ENCODE measurements around the gene PRKCG. TPM values are rescaled to one million over a fixed set of nuclear protein-coding genes. Genes with fewer than 3 reads are reported as not detected.
A peak's percentile ranks its signal among the peaks of the same experiment; 100 is the strongest.

PRKCG gene
- total and polyA plus RNA-seq, 2 experiments from 2014 or later = 0.18 TPM; not detected in 1

DNA sequence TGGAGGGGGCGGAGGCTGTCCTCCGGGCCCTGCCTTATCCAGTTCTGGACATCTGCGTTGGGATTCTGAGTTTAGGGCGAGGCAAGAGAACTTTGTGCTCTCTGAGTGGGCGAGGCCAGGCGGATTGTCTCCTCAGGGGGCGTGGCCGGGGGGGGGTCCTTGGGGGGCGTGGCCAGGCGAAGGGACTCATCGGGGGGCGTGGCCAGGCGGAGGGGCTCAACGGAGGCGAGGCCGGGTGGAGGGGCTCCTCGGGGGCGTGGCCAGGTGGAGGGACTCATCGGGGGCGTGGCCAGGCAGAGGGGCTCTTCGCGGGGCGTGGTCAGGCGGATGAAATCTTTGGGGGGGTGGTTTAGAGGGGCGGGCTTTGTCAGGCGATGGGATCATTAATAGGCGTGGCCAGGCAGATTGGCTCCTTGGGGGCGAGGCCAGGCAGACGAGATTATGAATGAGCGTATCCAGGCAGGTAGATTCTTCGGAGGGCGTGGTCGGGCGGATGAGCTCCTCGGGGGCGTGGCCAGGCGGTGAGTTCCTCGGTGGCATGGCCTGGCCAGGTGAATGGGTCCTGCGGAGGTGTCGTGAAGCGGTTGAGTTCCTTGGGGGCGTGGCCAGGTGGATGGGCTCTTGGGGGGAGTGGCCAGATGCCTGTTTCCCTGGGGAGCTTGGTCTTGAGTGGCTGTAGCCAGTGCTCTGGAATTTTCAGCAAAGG, 16.8 kb downstream of the PRKCG start:
- H3K4me1 ChIP-seq (ENCODE audit: insufficient read depth) = no peaks in the 10 kb centered on the region
- peaks cover 23% of the 10 kb centered on the region for H3K27me3 ChIP-seq
- 2% methylated on average over 28 of the region's 42 CpGs for WGBS (ENCODE audit: low lambda C conversion rate, missing lambda C conversion rate)
- no peaks in the 10 kb centered on the region for H3K79me2 ChIP-seq
- H2AFZ ChIP-seq = no peak overlapping the region
- no peak overlapping the region for H3K4me2 ChIP-seq
- no peaks in the 10 kb centered on the region for H4K20me1 ChIP-seq (ENCODE audit: insufficient read depth, poor library complexity, severe bottlenecking)
- no peak for TF ChIP-seq CTCF (IDR thresholded peaks at IDR 0.05; ENCODE audit: poor library complexity)
- TF ChIP-seq EZH2phosphoT487 (IDR thresholded peaks at IDR 0.05; ENCODE audit: low read depth, severe bottlenecking, unreplicated experiment) = no peak
- no peak for TF ChIP-seq EZH2 (IDR thresholded peaks at IDR 0.05; ENCODE audit: borderline replicate concordance)
- H3K9me3 ChIP-seq (ENCODE audit: low read depth) = no peaks in the 10 kb centered on the region
- no peak overlapping the region for H3K4me3 ChIP-seq
- no peak for DNase-seq (ENCODE audit: low spot score)
- H3K9me2 ChIP-seq (replicated peaks; ENCODE audit: insufficient read depth) = no peaks in the 10 kb centered on the region
- no peak overlapping the region for H3K27ac ChIP-seq
- no peaks in the 10 kb centered on the region for H3K36me3 ChIP-seq (replicated peaks; ENCODE audit: insufficient read depth, low read depth)

GRCh38 chr19:53900191-53900860, 18.3 kb downstream of the PRKCG start:
- no peak overlapping the region for H3K4me2 ChIP-seq
- 93% methylated on average over 27 of the region's 27 CpGs for WGBS (ENCODE audit: low lambda C conversion rate, missing lambda C conversion rate)
- H3K4me1 ChIP-seq (ENCODE audit: insufficient read depth) = no peaks in the 10 kb centered on the region
- no peak overlapping the region for H3K27ac ChIP-seq
- no peaks in the 10 kb centered on the region for H3K79me2 ChIP-seq
- H2AFZ ChIP-seq = no peak overlapping the region
- DNase-seq (ENCODE audit: low spot score) = peak; percentile 1
- H3K9me3 ChIP-seq (ENCODE audit: low read depth) = no peaks in the 10 kb centered on the region
- TF ChIP-seq EZH2phosphoT487 (IDR thresholded peaks at IDR 0.05; ENCODE audit: low read depth, severe bottlenecking, unreplicated experiment) (no peak), CTCF (IDR thresholded peaks at IDR 0.05; ENCODE audit: poor library complexity) (no peak), EZH2 (IDR thresholded peaks at IDR 0.05; ENCODE audit: borderline replicate concordance) (no peak)
- no peaks in the 10 kb centered on the region for H4K20me1 ChIP-seq (ENCODE audit: insufficient read depth, poor library complexity, severe bottlenecking)
- peaks cover 34% of the 10 kb centered on the region for H3K27me3 ChIP-seq
- H3K4me3 ChIP-seq = no peak overlapping the region
- no peaks in the 10 kb centered on the region for H3K36me3 ChIP-seq (replicated peaks; ENCODE audit: insufficient read depth, low read depth)
- no peaks in the 10 kb centered on the region for H3K9me2 ChIP-seq (replicated peaks; ENCODE audit: insufficient read depth)

DNA sequence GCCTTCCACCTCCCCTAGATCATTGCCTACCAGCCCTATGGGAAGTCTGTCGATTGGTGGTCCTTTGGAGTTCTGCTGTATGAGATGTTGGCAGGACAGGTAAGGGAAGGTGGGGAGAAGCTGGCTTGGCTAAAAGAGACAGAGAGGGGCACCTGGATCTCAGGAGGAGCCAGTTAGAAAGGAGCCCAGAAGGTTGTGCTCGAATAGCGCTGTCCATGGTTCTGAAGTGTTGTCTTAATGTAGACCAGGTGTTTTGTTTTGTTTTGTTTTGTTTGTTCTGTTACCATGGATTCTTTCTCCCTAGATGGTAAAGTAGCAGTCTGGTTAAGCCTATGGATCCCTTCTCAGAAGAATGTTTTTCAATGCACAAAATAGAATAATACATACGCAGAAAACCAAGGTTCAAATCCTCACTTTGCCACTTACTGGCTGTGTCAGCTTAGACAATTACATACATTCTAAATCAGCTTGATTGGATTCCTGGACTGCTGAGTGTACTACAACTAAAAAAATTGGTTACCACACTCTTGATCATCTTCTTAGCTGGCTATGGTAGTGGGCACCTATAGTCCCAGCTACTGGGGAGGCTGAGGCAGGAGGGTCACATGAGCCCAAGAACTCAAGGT, 21.2 kb downstream of the PRKCG start:
- TF ChIP-seq EZH2phosphoT487 (IDR thresholded peaks at IDR 0.05; ENCODE audit: low read depth, severe bottlenecking, unreplicated experiment) = no peak
- no peak for TF ChIP-seq CTCF (IDR thresholded peaks at IDR 0.05; ENCODE audit: poor library complexity)
- no peaks in the 10 kb centered on the region for H3K9me3 ChIP-seq (ENCODE audit: low read depth)
- H2AFZ ChIP-seq = no peak overlapping the region
- H3K4me2 ChIP-seq = no peak overlapping the region
- no peaks in the 10 kb centered on the region for H4K20me1 ChIP-seq (ENCODE audit: insufficient read depth, poor library complexity, severe bottlenecking)
- 36% methylated on average over 4 of the region's 4 CpGs for WGBS (ENCODE audit: low lambda C conversion rate, missing lambda C conversion rate)
- peaks cover 37% of the 10 kb centered on the region for H3K27me3 ChIP-seq
- H3K79me2 ChIP-seq = no peaks in the 10 kb centered on the region
- no peak overlapping the region for H3K27ac ChIP-seq
- DNase-seq (ENCODE audit: low spot score) = peak; percentile 84
- H3K4me3 ChIP-seq = no peak overlapping the region
- H3K36me3 ChIP-seq (replicated peaks; ENCODE audit: insufficient read depth, low read depth) = no peaks in the 10 kb centered on the region
- H3K9me2 ChIP-seq (replicated peaks; ENCODE audit: insufficient read depth) = no peaks in the 10 kb centered on the region
- no peaks in the 10 kb centered on the region for H3K4me1 ChIP-seq (ENCODE audit: insufficient read depth)

Measured in hepatocyte (in vitro differentiated cells).